Brain pericyte (primary cell): ENCODE results near the gene ZSWIM3.
"Not testable (repeated sequence)": the region's sequence is repeated elsewhere in the genome, so short reads cannot be mapped to it uniquely, and the experiment has no call there.

Source experiments
- DNase-seq: peaks from one replicate; pipeline ENCODE4 v3.0.0-alpha.2; 2012; ENCODE audit warnings: low read depth, low spot score

The ZSWIM3 gene

GRCh38 chr20:45857114-45857881 lies at the start of gene ZSWIM3, which contains the start of gene ACOT8:
Gene ZSWIM3 (plus strand): TSS chr20:45857614. CDS start chr20:45857826, 212 bp downstream.
Gene ACOT8 (minus strand): TSS chr20:45857392. CDS start chr20:45857315, 77 bp downstream.
- peak; percentile 98 for DNase-seq

DNA sequence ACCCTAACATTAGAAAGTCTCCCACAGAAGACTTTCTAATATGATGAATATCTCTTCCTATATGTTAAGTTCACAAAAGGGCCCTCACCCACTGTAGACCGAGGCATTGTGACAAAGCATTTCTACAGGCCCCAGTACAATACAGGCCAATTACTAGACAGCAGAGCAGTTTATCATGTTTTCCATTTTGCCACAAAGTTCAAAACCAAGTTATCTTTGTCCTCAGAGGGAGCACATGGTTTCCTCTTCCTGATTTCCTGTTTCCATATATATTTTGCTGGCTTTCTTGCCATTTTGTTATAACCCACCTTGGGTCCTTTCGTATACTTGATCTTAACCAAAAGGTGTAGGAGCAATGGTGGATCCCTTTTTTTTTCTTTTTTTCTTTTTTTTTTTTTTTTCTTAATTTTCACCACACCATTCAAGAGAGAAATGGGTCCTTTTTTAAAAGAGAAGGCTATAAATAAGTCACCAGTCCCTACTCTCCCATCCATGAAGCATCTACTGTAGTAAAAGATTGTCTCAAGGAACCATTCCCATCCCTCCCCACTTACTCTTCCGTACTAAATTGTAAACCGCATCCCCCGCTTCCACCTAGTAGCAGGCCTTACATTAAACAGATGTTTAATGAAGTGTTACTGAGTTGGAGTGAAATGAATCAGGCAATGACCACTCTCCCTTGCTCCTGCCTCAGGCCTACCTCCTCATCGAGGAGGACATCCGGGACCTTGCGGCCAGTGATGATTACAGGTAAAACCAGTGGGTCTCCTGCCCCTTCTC lies 47.0 kb upstream of the ZSWIM3 start:
- DNase-seq = no peak

GRCh38 chr20:45812157-45813005 lies 45.0 kb upstream of the ZSWIM3 start, which contains the start of gene UBE2C:
Gene UBE2C (plus strand): TSS chr20:45812644. CDS start chr20:45812696, 52 bp downstream.
- DNase-seq = peak; percentile 99

DNA sequence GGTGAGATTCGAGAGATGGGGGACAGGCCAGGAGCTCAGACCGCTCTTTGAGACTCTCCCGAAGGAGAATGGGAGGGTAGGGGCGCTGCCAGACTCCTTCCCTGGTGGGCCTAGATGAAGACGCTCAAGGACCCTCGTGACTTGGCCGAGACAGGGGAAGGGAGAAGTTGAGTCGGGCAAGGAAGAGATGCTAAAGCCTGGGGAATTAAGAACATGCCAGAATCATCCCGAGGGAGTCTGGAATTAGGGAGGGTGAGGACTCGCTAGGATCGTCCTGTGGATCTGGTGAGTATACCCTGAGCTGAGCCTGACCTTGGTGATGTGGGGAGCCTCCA lies 44.4 kb upstream of the ZSWIM3 start:
- no peak for DNase-seq

DNA sequence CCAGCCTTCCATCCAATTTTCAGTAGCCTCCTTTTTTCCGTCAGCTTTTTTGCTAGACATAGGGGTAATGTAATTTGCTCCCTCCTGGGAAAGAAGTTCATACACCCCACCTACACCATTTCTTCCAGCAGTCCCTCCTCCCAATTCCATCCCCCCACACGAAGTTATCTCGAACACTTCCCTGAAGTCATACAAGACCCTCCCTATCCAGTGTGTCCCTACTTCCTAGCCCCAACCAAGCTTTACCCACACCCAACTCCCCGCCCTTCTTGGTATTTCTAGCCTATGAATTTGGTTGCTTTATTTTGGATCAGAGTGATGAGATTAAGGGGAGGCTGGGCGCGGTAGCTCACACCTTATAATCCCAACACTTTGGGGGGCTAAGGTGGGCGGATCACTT lies 43.9 kb upstream of the ZSWIM3 start:
- no peak for DNase-seq

DNA sequence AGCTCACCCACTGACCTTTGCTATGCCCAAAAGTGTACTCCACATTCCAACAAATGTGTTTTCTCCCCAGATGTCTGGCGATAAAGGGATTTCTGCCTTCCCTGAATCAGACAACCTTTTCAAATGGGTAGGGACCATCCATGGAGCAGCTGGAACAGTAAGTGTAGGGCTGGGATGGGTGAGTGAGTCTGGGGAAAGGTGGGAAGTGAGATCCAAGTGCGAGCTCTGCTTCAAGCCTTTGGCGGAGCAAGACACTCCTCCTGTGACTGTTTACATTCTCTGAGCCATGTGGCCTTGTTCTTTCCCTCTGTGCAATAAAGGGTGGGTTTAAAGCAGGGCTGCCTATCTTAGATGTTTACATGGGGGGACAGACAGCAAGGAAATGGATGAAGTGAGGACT lies 43.1 kb upstream of the ZSWIM3 start:
- DNase-seq = no peak

GRCh38 chr20:45816951-45817350 lies 40.5 kb upstream of the ZSWIM3 start:
- no peak for DNase-seq

GRCh38 chr20:45817376-45818194 lies 39.8 kb upstream of the ZSWIM3 start:
- DNase-seq = no peak

- no peak for DNase-seq
These were observed 39.2 kb upstream of the ZSWIM3 start for GRCh38 chr20:45818239-45818638.

GRCh38 chr20:45819466-45819865 lies 37.9 kb upstream of the ZSWIM3 start:
- no peak for DNase-seq

GRCh38 chr20:45821947-45822346 lies 35.5 kb upstream of the ZSWIM3 start:
- no peak for DNase-seq

GRCh38 chr20:45822857-45823256 lies 34.6 kb upstream of the ZSWIM3 start:
- DNase-seq = no peak

- DNase-seq = no peak
These were observed 33.2 kb upstream of the ZSWIM3 start for GRCh38 chr20:45823949-45824835.

GRCh38 chr20:45826381-45827019 lies 30.9 kb upstream of the ZSWIM3 start:
- peak; percentile 41 for DNase-seq

DNA sequence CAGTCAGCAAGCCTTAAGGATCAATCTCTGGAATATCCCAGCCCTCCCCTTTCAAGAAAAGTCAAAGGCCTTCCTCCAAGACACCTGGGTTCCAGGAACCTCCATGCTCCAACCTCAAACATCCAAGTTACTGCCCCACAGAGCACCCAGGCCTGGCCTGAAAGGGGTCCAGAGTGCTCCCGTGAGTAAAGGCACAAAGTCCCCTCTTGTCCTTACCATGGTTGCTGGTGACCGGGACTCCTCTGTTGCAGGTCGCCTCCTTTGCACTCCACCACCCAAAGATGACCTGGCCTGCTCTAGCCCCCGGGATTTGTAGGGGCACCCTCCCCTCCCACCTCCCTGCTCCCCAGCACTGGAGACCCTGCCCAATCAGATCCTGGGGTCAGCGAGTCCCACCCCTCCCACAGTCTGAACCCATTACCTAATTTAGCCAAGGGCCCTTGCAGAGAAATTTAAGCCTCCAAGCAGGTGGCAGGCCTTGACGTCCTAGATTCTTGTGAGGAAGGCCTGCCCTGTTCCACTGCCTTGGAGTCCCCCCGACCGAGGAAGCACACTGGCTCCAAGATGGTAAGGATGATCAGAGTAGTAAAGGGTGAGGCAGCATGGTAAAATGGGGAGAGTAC lies 30.3 kb upstream of the ZSWIM3 start, which contains the start of gene TNNC2:
Gene TNNC2 (minus strand): TSS at position 283 of the 623 bp plus-strand sequence. CDS start 64 bp downstream, at position 219.
- no peak for DNase-seq

DNA sequence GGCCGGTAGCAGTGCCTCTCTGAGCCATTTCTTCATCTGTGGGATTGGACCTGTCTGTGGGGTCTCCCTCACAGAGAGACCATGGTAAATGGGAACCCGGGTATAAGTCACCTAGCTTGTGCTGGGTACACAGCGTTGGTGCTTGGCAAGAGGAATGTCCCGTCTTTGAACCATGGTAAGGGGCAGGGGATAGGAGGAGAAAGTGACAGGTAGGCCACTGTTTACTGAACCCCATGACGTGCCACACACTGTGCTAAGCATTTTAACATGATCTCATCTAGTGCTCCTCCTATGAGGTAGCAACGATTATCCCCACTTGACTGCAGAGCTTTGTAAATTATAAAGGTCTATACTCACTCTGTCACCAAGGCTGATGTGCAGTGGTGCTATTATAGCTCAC lies 29.7 kb upstream of the ZSWIM3 start:
- DNase-seq = no peak

DNA sequence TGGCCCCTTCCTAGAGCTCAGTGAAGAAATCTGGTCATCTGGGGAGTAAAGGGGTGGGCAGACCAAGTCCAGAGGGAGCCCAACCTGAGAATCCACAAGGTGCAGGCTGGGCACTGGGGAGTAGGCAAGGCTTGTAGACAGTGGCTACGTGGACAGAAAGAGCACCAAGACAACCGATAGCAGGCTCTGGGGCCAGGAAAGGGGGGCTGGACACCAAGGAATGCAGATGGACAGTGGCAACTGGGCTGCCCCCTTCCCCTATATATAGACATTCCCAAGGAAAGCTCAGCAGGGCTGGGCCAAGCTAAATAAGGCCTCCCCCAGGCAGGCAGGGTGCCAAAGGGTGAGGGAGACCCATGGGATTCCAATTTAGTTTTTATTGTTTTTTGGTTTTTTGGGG lies 28.8 kb upstream of the ZSWIM3 start:
- no peak for DNase-seq

DNA sequence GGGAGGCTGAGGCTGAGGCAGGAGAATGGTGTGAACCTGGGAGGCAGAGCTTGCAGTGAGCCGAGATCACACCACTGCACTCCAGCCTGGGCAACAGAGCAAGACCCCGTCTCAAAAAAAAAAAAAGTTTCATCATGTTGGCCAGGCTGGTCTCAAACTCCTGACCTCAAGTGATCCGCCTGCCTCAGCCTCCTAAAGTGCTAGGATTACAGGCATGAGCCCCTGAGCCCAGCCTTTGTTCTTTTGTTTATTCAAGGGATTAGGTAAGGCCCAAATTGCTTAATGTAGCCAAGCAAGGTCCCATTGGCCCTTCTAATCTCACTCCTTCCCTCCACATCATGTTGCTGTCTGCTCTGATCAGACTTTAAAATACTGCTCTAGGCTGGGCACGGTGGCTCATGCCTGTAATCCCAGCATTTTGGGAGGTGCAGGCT lies 27.7 kb upstream of the ZSWIM3 start:
- DNase-seq = not testable (repeated sequence)

DNA sequence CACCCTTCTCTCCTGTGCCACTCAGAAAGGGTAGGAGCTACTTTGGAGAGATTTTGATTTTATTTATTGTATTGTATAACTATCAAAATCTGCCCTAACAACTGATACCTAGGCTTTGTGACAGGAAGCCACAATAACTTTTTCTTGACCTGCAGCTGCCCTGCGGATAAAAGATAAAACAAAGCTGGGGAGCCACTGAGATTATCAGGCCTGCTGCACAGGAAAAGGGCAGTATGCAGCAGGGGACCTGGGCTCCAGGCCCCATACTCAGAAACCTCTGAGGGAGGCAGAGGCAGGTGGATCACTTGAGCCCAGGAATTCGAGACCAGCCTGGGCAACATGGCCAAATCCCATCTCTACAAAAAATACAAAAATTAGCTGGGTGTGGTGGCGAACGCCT lies 24.8 kb upstream of the ZSWIM3 start:
- DNase-seq = no peak
